Natural killer cell (primary cell): Measurements from ENCODE around the gene STARD9. TPM values are rescaled to one million over a fixed set of nuclear protein-coding genes. Genes with fewer than 3 reads are reported as not detected.

ENCODE experiments used
- ATAC-seq, 3 donors: fragments of 150-1000 bp in 2 of 3; fragments of 200-7000 bp in 1 of 3; cut with Tn5 transposase; 1 replicate in 1 of 3; 2 replicates in 2 of 3; pipeline ENCODE4 v1.10.0; 2021; ENCODE audit warnings: mild to moderate bottlenecking in 2 of 3, moderate library complexity in 2 of 3
- DNase-seq, 2 donors: peaks; one replicate each; pipeline versions ENCODE4 v3.0.0 to v3.0.0-alpha.2; 2013 to 2021; ENCODE audit warnings: mixed read lengths in 1 of 2
- H3K27ac ChIP-seq: one replicate; pipeline ENCODE4 v1.5.1; 2013; ENCODE audit warnings: mild to moderate bottlenecking, low read length
- H3K27me3 ChIP-seq: one replicate; pipeline ENCODE4 v1.6.1; 2013; ENCODE audit warnings: low read length; ENCODE audit not compliant: control insufficient read depth, insufficient read depth
- H3K36me3 ChIP-seq: one replicate; pipeline ENCODE4 v1.6.1; 2013; ENCODE audit warnings: low read length; ENCODE audit not compliant: control insufficient read depth, insufficient read depth
- H3K4me1 ChIP-seq: one replicate; pipeline ENCODE4 v1.6.1; 2013; ENCODE audit warnings: low read length; ENCODE audit not compliant: control insufficient read depth, insufficient read depth
- H3K4me3 ChIP-seq: one replicate; pipeline ENCODE4 v1.5.1; 2013; ENCODE audit warnings: low read length
- H3K9me3 ChIP-seq: one replicate; pipeline ENCODE4 v1.6.1; 2013; ENCODE audit warnings: low read length; ENCODE audit not compliant: control insufficient read depth, insufficient read depth
- H3K27ac Mint-ChIP-seq, 2 donors: one replicate each; pipeline ENCODE4 v1.8.0; 2022; ENCODE audit warnings: mild to moderate bottlenecking in 2 of 2, mixed read lengths in 2 of 2, moderate library complexity in 1 of 2
- H3K27me3 Mint-ChIP-seq, 2 donors: one replicate each; pipeline ENCODE4 v1.8.0; 2022; ENCODE audit warnings: low read depth in 2 of 2, mixed read lengths in 2 of 2
- H3K36me3 Mint-ChIP-seq: one replicate; pipeline ENCODE4 v1.8.0; 2022; ENCODE audit warnings: mixed read lengths
- H3K4me1 Mint-ChIP-seq, 2 donors: one replicate each; pipeline ENCODE4 v1.8.0; 2022; ENCODE audit warnings: mixed read lengths in 2 of 2
- H3K4me3 Mint-ChIP-seq: one replicate; pipeline ENCODE4 v1.8.0; 2022; ENCODE audit warnings: mild to moderate bottlenecking, moderate library complexity, mixed read lengths
- H3K9me3 Mint-ChIP-seq, 2 donors: one replicate each; pipeline ENCODE4 v1.8.0; 2022; ENCODE audit warnings: mixed read lengths in 2 of 2
- WGBS: methylation state at CpG from one replicate; pipeline ENCODE4 v1.1.7; 2013; ENCODE audit warnings: missing lambda C conversion rate; ENCODE audit not compliant: insufficient coverage; 5-methylcytosine and 5-hydroxymethylcytosine counted together
- intact Hi-C: fragments of 100-400 bp; cut with micrococcal nuclease; formaldehyde crosslinking; loops from one replicate; pipeline ENCODE4 v1.14.2; 2022
- total RNA-seq, 4 donors: library from RNA; stranded (reverse); fragments of 120-200 nt in 1 of 4; gene quantifications; one replicate each; pipeline versions ENCODE4 v1.2.3 to v1.2.4, GENCODE V29; 2013 to 2022
- TF ChIP-seq, protein P1 (sequence below): fragments of 200-600 bp; IDR thresholded peaks from one replicate; pipeline ENCODE4 v1.8.0; 2022; ENCODE audit warnings: antibody characterized with exemption

STARD9 gene
- total RNA-seq, 3 donors from 2014 or later (not counting 1 experiment from before 2014, with no cell fraction given), result 20.0 to 22.5 (median 20.1) TPM

DNA sequence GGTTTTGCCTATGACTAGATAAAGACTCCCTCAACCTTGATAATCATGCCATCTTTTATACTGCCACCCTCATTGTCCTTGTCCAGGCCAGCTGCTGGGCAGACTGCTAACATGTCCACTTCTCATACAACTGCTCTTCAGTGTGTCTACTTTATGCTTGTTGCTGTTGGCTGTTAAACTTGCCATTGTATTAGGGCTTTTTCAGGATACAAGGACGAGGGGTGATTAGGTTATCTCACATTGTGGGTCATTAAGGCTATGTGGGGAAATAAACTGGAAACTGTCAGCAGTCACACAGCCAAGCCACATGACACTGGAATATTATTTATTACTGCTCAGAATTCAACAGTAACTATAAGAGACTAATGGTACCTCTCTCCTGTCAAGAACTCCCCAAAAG lies 36.1 kb downstream of the STARD9 start:
- Histone ChIP-seq H3K4me1 (peaks cover 26% of the 10 kb centered on the region), H3K36me3 (no peaks in the 10 kb centered on the region), H3K9me3 (no peaks in the 10 kb centered on the region), H3K4me3 (no peak overlapping the region), H3K27ac (no peak overlapping the region), H3K27me3 (no peaks in the 10 kb centered on the region)
- DNase-seq (no peak), ATAC-seq (no peak)
- intact Hi-C loops, result no loop called here
- no peak overlapping the region for H3K4me3 Mint-ChIP-seq
- no CpG with 5 or more reads among the region's 1 CpG for WGBS
- no peaks in the 10 kb centered on the region for H3K9me3 Mint-ChIP-seq
- no peaks in the 10 kb centered on the region for H3K27me3 Mint-ChIP-seq
- H3K27ac Mint-ChIP-seq, result no peak overlapping the region
- TF ChIP-seq, protein P1, sequence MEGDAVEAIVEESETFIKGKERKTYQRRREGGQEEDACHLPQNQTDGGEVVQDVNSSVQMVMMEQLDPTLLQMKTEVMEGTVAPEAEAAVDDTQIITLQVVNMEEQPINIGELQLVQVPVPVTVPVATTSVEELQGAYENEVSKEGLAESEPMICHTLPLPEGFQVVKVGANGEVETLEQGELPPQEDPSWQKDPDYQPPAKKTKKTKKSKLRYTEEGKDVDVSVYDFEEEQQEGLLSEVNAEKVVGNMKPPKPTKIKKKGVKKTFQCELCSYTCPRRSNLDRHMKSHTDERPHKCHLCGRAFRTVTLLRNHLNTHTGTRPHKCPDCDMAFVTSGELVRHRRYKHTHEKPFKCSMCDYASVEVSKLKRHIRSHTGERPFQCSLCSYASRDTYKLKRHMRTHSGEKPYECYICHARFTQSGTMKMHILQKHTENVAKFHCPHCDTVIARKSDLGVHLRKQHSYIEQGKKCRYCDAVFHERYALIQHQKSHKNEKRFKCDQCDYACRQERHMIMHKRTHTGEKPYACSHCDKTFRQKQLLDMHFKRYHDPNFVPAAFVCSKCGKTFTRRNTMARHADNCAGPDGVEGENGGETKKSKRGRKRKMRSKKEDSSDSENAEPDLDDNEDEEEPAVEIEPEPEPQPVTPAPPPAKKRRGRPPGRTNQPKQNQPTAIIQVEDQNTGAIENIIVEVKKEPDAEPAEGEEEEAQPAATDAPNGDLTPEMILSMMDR, result no peak
- H3K4me1 Mint-ChIP-seq, result peaks cover 18 to 19% of the 10 kb centered on the region in 2 donors
- no peaks in the 10 kb centered on the region for H3K36me3 Mint-ChIP-seq

DNA sequence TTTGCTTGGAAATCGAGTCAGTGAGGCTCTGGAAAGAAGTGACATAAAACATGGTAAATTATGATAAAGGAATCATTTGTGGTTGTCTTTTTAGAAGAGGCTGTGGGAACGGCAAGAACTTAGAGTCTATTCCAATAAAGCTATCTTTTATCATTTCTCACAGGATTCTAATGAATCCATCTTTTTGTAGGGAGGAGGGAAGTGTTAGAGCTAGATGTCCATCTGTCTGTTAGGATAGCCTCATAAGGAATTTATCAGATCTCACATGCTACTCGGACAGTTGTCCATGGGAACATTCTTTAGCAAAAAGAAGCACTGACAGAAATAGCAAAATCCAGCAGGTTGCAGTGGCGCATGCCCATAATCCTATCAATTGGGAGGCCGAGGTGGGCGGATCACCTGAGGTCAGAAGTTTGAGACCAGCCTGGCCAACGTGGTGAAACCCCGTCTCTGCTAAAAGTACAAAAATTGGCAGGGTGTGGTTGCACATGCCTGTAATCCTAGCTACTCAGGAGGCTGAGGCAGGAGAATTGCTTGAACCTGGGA lies 37.0 kb downstream of the STARD9 start:
- intact Hi-C loops, result no loop called here
- H3K27me3 Mint-ChIP-seq, result no peaks in the 10 kb centered on the region
- no peaks in the 10 kb centered on the region for H3K36me3 ChIP-seq
- no peak for ATAC-seq
- H3K27ac Mint-ChIP-seq, result no peak overlapping the region
- no peak overlapping the region for H3K4me3 Mint-ChIP-seq
- no peaks in the 10 kb centered on the region for H3K9me3 Mint-ChIP-seq
- TF ChIP-seq, protein P1, result no peak
- 88% methylated on average over 7 of the region's 8 CpGs for WGBS
- H3K9me3 ChIP-seq, result no peaks in the 10 kb centered on the region
- H3K4me3 ChIP-seq, result no peak overlapping the region
- no peak overlapping the region for H3K27ac ChIP-seq
- no peaks in the 10 kb centered on the region for H3K27me3 ChIP-seq
- DNase-seq, result no peak
- H3K4me1 ChIP-seq, result peaks cover 17% of the 10 kb centered on the region
- peaks cover 18 to 19% of the 10 kb centered on the region in 2 donors for H3K4me1 Mint-ChIP-seq
- H3K36me3 Mint-ChIP-seq, result no peaks in the 10 kb centered on the region

DNA sequence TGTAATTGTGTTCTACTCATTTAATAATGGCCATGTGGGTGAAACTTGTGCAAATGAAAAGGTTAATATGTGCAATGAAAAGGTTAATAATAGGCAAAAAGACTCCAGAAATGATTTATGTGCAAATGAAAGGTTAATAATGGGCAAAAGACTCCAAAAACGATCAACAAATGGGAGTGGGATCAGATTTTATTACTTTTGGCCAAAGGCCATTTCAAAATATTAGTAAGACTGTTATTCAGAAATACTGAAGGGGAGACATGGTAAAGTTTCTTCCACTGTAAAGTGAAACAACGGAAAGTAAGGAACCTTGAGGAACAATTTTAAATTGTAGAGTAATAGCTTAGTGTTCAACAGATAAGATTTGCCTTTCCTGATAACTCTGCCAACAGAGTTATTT lies 40.7 kb downstream of the STARD9 start:
- ATAC-seq, result no peak
- Mint-ChIP-seq H3K27ac (no peak overlapping the region), H3K4me3 (no peak overlapping the region), H3K36me3 (no peaks in the 10 kb centered on the region), H3K9me3 (no peaks in the 10 kb centered on the region), H3K4me1 (peaks cover 6% of the 10 kb centered on the region in 2 donors), H3K27me3 (no peaks in the 10 kb centered on the region)
- Histone ChIP-seq H3K4me1 (peaks cover 9% of the 10 kb centered on the region), H3K36me3 (no peaks in the 10 kb centered on the region), H3K9me3 (no peaks in the 10 kb centered on the region), H3K27me3 (no peaks in the 10 kb centered on the region), H3K27ac (no peak overlapping the region), H3K4me3 (no peak overlapping the region)
- TF ChIP-seq, protein P1, result no peak
- WGBS, result 57% methylated on average over 2 of the region's 2 CpGs
- intact Hi-C loops, result no loop called here
- DNase-seq, result no peak
